ENCODE measurements around the gene IMPA2. TPM values are rescaled to one million over a fixed set of nuclear protein-coding genes. Genes with fewer than 3 reads are reported as not detected.

Gene IMPA2
- total RNA-seq, 1 donor from 2014 or later = 10.9 TPM

- Mint-ChIP-seq H3K4me3 (ENCODE audit: unreplicated experiment) (no peak overlapping the region), H3K36me3 (ENCODE audit: low read depth) (no peaks in the 10 kb centered on the region), H3K9me3 (ENCODE audit: low read depth) (no peaks in the 10 kb centered on the region), H3K4me1 (ENCODE audit: low read depth) (peaks cover 25% of the 10 kb centered on the region), H3K27ac (ENCODE audit: unreplicated experiment) (peak overlapping the region; percentile 81), H3K27me3 (ENCODE audit: low read depth) (no peaks in the 10 kb centered on the region)
- no peak for TF ChIP-seq CTCF (IDR thresholded peaks at IDR 0.05)
- DNase-seq (ENCODE audit: low spot score) = no peak
Measured at GRCh38 chr18:12079491-12080237, 98.4 kb downstream of the IMPA2 start.

Other genes with a start within 250 kb of the IMPA2 start
- 28.5 to 32.5 TPM (median 31.3 TPM) in 3 replicates for gene CHMP1B, start 130.1 kb upstream of the IMPA2 start, total RNA-seq
- 37.7 to 40.4 TPM (median 38.2 TPM) in 3 replicates for gene MPPE1, start 73.2 kb upstream of the IMPA2 start, total RNA-seq
- gene ANKRD62, start 112.3 kb downstream of the IMPA2 start, total RNA-seq = not detected in 3 replicates

Data from chondrocyte (in vitro differentiated cells).